Activated CD8-positive, alpha-beta memory T cell treated with anti-CD3 and anti-CD28 coated beads, Interleukin-2, amount 50 U/mL, for 24 hours (primary cell): ENCODE results near the gene FKTN.
"Not testable (repeated sequence)": the region's sequence is repeated elsewhere in the genome, so short reads cannot be mapped to it uniquely, and the experiment has no call there.

Source experiments
- DNase-seq: peaks from one replicate; pipeline ENCODE4 v3.0.0-alpha.2; 2020; ENCODE audit errors: extremely low read depth

FKTN gene

DNA sequence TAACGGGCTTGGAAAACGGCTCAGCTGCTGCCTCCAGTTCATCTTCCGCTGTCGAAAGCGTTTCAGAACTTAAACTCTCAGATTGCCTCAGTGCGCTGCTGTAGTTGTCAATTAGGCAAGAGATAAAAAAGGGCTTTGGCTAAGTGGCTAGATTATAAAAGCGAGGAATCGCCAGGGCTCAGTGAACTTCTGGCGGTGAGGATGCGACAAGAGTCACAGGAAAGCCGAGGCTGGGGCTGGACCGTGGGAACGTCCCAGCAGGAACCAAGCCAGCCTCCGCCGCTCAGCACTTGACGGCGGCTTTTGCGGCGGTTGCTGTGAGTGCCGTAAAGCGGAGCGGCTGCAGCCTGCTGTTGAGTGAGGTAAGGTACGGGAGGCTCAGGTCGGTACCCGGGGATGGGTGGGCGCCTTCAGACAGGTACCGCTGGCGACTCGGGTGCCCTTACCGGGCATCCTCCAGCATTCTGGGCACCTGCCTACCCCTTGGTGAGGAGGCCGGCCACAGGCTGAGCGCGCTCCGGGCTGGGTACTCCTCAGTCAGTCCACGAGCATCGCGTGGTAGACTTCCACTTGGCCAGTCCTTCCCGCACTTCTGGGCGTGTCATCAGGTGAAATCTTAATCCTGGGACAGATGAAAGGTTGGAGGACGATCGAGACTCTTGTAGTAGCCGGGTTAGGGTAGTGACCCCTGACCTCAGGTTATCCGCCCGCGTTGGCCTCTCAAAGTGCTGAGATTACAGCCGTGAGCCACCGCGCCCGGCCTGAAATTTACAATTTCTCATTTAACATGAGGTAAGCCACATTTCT lies at the start of gene FKTN:
Gene FKTN, plus strand, starts transcription at position 328 of the 807 bp plus-strand sequence. CDS start 16,902 bp downstream, outside the sequence.
- DNase-seq: peak; percentile 44

DNA sequence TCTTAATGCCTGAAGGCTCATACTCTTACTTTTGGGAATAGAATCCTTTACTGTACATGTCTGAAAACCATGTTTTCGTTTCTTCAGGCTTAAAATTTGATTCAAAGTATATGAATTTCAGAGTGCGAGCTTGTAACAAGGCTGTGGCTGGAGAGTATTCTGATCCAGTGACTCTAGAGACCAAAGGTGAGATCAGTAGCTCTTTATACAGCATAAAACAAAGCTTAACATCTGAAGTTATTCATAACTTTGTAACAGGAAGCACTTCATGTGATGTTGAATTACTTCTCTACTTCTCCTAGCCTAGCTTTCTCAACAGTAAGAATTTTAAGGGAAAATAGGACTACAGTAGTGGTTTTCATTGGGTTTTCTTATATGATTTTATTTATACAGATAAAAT lies 49.4 kb upstream of the FKTN start:
- DNase-seq: no peak

DNA sequence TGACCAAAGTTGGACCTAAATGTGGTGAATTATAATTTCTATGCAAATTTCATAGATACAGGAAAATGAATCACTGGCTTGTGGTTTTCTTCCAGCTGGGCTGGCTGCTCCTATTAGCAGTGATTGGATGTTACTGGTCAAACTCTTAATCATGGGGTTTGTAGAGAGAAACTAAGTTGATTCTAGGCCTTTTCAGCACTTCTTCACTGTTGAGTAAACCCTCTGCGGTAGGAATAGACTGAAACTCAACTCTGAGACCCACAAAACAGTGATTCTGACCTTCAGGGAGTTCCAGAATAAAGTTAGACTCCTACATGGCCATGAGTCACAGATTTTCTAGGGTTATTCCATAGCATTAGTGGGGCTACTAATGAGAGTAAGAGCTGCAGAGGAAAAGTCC lies 47.9 kb upstream of the FKTN start:
- no peak for DNase-seq

- DNase-seq: no peak
These were observed 46.5 kb upstream of the FKTN start for GRCh38 chr9:105511446-105511845.

GRCh38 chr9:105515811-105516413 lies 42.0 kb upstream of the FKTN start:
- DNase-seq: no peak

DNA sequence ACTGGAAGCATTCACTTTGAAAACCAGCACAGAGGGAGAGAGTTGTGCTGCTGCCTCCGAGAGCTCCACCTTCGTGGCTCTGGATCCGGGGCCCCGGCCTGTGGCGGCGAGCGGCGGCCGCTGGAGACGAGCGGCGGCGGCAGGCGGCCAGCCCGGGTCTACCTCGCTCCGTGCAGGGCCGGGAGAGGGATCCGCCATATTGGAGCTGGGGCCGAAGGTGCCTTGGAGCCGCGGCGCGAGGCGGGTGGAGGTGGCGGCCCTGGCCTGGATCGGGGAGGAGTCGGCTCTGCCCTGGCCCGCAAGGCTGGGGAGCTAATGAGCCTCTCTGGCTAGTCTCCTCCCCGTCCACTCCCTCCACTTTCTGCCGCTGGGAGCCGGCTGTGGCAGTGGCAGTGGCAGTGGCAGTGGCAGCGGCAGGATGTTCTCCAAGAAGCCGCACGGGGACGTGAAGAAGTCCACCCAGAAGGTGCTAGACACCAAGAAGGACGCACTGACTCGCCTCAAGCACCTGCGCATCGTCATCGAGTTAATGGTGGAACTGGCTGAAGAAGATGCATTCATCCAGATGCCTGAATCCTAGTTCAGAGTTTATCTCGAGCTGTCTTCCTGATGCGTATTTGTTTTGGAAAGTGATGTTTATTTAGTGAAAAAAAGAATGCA lies 38.1 kb upstream of the FKTN start:
- not testable (repeated sequence) for DNase-seq

GRCh38 chr9:105520992-105521391 lies 36.9 kb upstream of the FKTN start:
- not testable (repeated sequence) for DNase-seq

DNA sequence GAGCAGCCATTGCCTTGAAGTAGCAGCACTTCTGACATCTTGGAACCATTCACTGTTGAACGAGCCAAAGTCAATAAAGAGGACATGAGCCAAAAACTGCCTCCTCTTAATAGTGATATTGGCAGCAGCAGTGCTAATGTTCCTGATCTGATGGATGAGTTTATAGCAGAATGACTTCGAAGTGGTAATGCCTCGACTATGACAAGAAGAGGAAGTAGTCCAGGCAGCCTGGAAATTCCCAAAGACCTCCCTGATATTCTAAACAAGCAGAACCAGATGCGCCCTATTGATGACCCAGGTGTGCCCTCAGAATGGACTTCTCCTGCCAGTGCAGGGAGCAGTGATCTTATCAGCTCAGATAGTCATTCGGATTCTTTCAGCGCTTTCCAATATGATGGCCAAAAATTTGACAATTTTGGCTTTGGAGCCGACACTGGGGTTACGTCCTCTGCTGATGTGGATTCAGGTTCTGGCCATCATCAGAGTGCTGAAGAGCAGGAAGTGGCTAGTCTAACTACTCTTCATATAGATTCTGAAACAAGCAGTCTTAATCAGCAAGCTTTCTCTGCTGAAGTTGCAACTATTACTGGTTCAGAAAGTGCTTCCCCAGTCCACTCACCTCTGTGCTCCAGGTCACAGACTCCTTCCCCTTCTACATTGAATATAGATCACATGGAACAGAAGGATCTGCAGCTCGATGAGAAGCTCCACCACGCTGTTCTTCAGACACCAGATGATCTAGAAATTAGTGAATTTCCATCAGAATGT lies 35.1 kb upstream of the FKTN start:
- not testable (repeated sequence) for DNase-seq

DNA sequence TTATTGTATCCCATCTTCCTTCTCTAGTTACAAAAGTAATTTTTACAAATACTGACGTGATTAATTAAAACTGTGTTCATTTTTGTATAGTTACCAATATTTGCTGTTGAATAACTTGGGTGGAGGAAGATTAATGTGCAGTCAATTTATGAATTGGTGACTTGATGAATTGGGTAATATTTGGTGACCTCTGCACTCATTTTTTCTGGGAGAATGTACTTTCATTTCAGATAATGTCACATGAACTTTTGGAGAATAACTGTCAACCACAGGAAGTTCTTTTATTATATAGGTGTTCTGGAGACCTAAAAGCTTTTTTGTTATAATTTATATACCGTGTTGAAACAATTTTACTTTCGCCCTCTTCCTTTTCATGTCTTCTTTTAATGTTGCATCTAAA lies 26.4 kb upstream of the FKTN start:
- no peak for DNase-seq

DNA sequence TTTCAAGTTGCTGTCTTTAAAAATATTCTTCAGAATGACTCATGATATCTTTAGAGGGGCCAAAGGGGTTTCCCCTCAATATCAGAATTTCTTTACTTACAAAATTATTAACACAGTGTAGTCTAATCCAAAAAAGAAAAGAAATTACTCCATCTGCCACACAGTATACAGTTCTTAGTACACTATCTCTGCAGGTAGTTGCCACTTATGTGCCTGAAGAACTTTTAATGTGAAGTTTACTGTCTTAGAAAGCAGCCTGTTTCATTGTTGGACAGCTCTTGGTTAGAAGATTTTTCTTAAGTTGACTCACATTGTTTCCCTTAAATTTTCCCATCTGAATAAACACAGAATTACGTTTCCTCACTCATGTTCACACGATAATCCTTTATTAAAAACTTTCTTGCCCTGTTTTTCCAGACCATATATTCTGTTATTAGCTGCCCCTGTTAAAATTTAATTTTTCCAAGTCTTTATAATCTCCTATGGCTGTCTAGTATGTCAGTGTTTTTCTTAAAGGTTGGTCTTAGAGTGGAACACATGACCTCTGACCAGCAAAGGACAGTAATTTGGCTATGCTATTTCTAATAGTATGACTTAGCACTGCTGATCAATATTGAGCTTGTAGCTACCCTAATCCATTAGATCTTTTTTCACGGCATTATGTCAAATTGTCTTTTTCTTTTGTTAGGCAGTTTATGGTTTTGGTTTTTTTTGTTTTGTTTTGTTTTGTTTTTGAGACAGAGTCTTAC lies 21.8 kb upstream of the FKTN start:
- no peak for DNase-seq

DNA sequence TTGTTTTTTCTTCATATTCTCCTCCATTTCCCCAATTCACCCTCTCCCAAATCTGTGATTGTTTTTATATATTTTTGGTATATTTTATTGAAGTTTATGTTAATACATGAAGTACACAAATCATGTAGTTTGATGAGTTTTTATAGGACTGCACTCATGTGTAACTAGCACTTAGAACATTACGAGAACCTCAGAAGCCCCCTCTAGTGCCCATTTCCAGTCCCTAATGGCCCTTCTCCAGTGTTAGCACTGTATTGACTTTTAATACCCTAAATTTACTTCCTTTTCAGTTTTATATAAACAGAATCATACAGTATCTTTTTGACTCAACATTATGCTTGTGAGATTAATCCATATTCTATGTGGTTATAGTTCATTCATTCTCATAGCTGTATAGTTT lies 18.5 kb upstream of the FKTN start:
- no peak for DNase-seq

- DNase-seq: no peak
These were observed 16.1 kb upstream of the FKTN start for GRCh38 chr9:105541838-105542237.

- no peak for DNase-seq
These were observed 3.9 kb upstream of the FKTN start for GRCh38 chr9:105554042-105554441.

GRCh38 chr9:105572455-105572854 lies 14.5 kb downstream of the FKTN start:
- DNase-seq: no peak

GRCh38 chr9:105579952-105580351 lies 22.0 kb downstream of the FKTN start:
- DNase-seq: not testable (repeated sequence)

DNA sequence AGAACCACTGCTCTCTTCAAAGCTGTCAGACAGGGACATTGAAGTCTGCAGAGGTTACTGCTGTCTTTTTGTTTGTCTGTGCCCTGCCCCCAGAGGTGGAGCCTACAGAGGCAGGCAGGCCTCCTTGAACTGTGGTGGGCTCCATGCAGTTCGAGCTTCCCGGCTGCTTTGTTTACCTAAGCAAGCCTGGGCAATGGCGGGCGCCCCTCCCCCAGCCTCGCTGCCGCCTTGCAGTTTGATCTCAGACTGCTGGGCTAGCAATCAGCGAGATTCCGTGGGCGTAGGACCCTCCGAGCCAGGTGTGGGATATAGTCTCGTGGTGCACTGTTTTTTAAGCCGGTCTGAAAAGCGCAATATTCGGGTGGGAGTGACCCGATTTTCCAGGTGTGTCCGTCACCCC lies 23.6 kb downstream of the FKTN start:
- not testable (repeated sequence) for DNase-seq

- no peak for DNase-seq
These were observed 35.2 kb downstream of the FKTN start for GRCh38 chr9:105593145-105593544.

- no peak for DNase-seq
These were observed 51.0 kb downstream of the FKTN start for GRCh38 chr9:105608721-105609598.

DNA sequence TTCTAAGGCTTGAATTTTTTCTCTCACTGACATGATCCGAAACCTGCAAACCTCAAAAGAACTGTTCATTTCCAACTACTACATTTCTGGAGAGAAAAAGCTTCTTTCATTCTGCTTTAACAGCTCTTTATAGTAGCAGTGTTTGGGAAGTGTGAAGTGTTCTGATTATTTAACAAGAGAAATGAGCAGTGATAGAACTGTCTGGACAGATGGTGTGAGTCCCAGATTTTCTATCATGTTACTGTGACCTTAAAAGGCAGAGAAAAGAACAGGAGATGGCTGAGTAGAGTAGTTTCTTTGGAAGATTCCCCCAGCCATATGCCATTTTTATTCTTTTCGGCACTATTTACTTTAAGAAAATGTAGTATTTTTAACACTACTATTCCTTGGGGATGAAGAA lies 63.1 kb downstream of the FKTN start:
- DNase-seq: no peak

DNA sequence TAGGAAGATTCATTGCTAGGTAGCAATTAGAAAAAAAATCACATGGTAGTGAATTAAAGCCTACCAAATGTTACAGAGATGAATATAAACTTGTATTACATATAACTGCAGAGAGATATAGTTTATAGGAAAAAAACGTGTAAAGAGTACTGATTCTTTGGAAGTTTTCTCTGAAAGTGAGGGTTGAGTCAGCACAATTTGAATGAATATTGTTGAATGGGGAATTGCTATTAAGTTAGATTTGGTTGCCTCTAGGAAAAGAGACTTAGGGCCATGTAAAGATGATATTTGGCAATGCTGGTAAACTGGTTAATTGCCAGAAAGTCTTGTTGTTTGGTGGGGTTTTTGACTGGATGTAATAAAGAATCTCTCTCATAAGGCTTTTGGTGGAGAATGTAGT lies 67.2 kb downstream of the FKTN start:
- no peak for DNase-seq
